GM18517 (cell line): ENCODE data around the gene LIMK2.
"Not testable (repeated sequence)": the region's sequence is repeated elsewhere in the genome, so short reads cannot be mapped to it uniquely, and the experiment has no call there.

Source experiments
- ATAC-seq: cut with Tn5 transposase; IDR thresholded peaks from one replicate; pipeline ENCODE4 v1.9.1; 2021; ENCODE audit warnings: mild to moderate bottlenecking, moderate library complexity; ENCODE audit not compliant: unreplicated experiment

LIMK2 gene

GRCh38 chr22:31211862-31212730 lies at the start of gene LIMK2:
Gene LIMK2, plus strand, starts transcription at chr22:31212298. Its CDS starts 111 bp downstream, at chr22:31212409.
- peak; percentile 69 for ATAC-seq

GRCh38 chr22:31170971-31171370 lies 41.1 kb upstream of the LIMK2 start:
- ATAC-seq = no peak

- not testable (repeated sequence) for ATAC-seq
Observed at GRCh38 chr22:31171734-31172133, 40.4 kb upstream of the LIMK2 start.

DNA sequence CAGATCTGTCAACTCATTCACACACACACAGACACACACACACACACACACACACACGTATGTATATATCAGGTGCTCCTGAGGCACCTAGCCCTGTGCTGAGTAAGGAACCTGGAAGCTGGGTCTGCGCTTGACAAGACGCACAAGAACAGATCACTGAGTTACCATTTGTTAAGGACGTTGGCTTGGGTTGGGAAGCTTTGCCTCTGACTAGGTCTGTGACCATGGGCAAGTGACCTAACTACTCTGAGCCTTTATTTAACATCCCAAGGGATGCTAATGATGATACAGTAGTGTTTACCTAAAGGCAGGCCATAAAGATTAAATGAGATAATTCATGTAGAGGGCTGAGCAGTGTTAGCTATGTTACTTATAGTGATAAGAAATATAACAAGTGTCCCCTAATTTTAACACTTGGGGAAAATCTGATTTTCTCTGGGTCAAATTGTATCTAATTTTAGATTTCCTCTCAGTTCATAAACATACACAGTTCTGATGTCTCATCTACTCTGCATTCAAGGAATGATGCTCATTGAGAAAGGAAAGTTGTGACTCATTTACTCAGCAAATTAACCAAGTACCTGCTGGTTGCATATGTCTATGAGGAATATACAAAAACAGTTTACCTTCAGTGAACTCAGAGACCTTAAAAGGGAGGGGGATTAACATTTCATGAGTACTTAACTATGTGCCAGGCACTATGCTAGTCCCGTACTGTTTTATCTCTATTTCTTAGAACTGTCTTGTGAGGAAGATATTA lies 38.5 kb upstream of the LIMK2 start:
- ATAC-seq = no peak

GRCh38 chr22:31176923-31177322 lies 35.2 kb upstream of the LIMK2 start:
- no peak for ATAC-seq

DNA sequence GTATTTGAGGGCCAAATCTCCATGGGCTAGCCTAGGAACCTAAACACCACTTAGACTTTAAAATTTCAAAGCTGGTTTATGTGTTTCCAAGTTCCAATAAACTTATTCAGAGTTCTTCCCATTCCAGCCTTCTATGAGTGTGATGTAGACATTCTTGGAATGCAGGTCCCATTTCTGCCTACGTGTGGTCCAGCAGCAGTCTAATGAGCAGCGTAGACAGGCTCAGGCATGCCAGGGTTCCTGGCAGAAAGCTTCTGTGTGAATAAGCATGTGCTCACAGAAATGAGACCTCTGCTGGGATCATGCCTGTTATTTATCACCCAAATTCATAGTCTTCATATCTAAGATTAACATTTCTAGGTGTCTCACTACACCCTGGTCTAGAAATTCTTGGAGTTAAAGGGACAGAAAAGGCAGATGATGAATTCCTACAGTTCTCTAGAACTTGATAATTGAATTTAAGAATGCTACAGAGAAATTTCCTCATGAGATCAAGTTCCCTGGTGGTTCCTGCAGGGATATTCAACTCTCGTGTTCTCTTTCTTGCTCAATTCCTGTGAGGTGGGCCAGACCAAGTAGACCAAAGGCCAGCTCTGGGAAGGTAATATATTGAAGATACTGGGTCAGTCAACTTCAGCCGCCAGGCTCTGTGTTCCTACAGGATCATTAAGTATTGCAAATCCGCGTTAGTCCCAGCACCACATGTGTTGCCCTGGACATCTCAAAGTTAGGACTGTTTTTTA lies 34.5 kb upstream of the LIMK2 start:
- no peak for ATAC-seq

GRCh38 chr22:31178859-31179258 lies 33.2 kb upstream of the LIMK2 start:
- ATAC-seq = no peak

GRCh38 chr22:31179345-31179744 lies 32.8 kb upstream of the LIMK2 start:
- no peak for ATAC-seq

GRCh38 chr22:31184015-31184414 lies 28.1 kb upstream of the LIMK2 start:
- ATAC-seq = no peak

- ATAC-seq = no peak
Observed at GRCh38 chr22:31185056-31185455, 27.0 kb upstream of the LIMK2 start.

DNA sequence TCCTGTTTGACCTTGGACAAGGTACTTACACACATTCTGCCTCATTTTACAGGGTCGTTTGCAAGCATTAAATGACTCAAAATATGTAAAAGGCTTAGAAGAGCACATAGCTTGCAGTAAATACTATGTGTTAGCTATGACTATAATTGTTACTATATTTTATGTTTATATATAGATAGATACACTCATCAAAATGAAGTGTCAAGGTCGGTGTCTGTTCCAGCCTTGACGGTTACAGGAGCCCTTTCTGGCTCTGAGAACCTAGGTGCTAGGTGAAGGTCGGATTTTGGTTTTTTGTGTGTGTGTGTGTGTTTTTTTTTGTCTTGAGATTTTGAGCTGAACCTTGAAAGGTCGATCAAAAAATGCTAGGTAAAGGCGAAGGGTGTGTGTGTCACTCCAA lies 24.5 kb upstream of the LIMK2 start:
- ATAC-seq = no peak

DNA sequence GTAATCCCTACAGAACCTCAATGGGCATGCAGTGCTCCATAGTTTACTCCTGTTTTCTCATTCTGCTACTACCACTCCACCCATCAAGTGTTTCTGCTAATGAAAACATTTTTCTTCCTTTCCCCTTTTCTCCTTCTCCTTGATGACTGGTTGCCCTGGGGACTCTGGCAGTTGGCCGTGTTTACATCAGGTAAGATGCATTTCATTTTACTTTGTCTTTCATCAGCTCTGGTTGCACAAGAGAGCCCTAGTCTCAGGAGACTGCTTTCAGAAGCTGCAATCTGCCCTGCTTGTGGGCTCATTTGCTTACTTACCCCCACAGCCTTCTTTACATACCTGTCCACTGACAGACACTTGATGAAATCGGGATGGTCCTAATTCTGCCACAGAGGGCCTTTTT lies 19.6 kb upstream of the LIMK2 start:
- no peak for ATAC-seq

- no peak for ATAC-seq
Observed at GRCh38 chr22:31193092-31193491, 19.0 kb upstream of the LIMK2 start.

DNA sequence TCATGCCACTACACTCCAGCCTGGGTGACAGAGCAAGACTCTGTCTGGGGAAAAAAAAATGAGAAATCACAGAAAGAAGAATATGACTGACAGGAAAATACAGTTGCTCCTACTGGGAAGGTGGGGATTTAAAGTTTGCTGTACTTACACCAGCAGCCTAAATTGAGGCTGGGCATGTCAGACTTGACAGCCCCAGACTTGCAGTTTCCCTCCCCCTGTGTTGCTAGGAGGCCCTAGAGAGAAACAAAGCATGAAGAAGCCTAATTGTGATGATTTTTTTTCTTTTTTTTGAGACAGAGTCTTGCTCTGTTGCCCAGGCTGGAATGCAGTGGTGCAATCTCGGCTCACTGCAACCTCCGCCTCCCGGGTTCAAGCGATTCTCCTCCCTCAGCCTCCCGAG lies 17.4 kb upstream of the LIMK2 start:
- ATAC-seq = not testable (repeated sequence)

- no peak for ATAC-seq
Observed at GRCh38 chr22:31199187-31199586, 12.9 kb upstream of the LIMK2 start.

DNA sequence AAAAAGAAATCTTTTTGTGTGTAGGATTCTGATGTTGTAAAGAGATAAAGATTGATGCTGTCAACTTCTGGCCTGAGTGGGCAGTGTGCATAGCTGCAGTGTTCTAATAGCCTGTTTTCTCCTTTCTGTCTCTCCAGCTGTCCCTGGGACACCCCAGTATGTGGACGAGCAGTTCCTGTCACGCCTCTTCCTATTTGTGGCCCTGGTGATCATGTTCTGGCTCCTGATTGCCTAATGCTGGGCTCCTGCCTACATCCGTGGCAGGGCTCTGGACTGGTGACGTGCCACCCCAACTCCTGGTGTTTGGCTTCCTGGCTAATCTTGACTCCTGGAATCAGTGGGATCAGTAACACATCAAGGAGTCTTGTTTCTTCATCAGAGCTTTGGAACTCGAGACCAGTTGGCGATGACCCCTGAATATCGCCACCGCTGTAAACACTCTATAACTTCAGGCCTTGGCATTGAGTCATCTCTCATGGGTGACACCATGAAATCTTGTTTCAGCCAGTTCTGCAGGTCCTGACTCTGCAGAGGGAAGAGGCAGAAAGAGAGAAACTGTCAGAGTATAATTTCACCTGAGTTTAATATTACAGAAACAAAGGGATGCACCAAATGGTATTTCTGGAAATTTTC lies 7.6 kb upstream of the LIMK2 start:
- not testable (repeated sequence) for ATAC-seq

GRCh38 chr22:31205059-31205458 lies 7.0 kb upstream of the LIMK2 start:
- not testable (repeated sequence) for ATAC-seq

DNA sequence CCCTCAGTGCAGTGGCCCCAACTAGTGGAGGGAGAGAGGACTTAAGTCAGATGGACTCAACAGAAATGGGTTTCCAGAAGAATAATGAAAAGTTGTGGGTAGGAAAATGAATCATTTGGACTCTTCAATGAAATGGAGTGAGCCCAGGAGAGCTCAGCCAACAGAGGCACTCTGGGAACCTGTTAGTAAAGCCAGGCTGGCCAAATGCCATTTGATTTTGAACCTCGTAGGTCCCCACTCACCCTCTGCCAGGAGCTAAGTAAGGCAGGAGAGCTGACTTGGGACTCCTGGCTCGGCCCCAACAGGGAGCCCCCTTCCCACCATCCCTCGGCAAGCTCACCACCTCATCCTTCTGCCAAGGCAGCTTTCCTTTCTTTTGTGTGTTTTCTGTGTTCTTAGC lies 5.6 kb upstream of the LIMK2 start:
- ATAC-seq = not testable (repeated sequence)

DNA sequence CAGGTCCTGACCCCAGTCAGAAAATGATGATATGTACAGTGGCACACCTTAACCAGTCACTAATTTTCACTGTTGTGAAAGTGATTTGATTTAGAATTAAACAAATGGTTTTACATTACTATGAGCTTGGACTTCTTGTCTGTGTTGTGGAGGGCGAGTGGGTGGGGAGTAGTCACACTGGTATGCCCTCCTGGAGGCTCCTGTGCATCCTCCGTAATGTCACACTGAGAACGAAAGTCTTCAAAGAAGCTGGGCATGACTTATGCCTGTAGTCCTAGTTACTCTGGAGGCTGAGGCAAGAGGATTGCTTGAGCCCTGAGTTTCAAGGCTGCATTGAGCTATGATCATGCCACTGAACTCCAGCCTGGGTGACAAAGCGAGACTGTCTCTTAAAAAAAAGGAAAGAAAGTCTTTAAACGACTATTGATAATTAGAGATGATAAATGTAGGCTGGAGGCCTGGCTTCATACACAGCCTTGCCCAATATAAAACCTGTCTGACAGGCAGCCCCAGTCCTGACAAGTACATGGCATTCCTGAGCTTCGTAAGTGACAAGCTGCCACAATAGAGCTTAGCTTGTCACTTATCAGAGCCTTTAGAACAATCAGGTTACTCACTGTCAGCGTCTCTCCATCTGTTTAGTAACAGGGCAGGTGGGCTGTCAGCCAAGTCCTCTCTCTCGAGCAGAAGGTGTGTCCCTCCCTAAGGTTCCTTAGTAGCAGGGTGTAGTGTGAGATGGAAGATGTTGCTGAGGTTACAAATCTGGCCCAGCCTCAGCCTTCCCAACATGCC lies 5.0 kb upstream of the LIMK2 start:
- ATAC-seq = no peak
